COLO829 (cell line): Measurements from ENCODE around the gene PRIMPOL.

ENCODE experiments used
- DNase-seq: peaks from one replicate; pipeline ENCODE4 v3.0.0; 2012; ENCODE audit warnings: low spot score

Gene PRIMPOL

GRCh38 chr4:184668511-184669114, 19.1 kb downstream of the PRIMPOL start:
- DNase-seq = no peak

DNA sequence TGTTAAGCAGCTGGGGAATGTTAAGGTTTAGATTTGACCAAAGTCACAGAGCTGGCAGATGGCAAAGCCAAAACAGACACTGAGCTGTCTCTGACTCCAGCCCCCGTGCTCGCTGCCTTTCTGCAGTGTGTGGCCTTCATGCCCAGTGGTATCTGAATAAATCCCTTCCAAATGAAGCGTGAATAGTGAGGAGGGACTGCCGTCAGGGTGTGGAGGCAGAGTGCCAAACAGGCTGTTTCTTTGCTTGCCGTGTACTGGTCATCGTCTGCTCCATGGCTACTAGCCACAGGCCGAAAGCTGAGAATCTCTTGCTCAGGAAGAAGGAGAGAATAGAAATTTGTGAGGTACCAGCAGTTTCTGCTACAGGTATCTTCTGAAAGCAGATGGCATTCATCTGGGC, 19.7 kb downstream of the PRIMPOL start:
- no peak for DNase-seq

GRCh38 chr4:184671101-184671500, 21.6 kb downstream of the PRIMPOL start:
- DNase-seq = no peak

DNA sequence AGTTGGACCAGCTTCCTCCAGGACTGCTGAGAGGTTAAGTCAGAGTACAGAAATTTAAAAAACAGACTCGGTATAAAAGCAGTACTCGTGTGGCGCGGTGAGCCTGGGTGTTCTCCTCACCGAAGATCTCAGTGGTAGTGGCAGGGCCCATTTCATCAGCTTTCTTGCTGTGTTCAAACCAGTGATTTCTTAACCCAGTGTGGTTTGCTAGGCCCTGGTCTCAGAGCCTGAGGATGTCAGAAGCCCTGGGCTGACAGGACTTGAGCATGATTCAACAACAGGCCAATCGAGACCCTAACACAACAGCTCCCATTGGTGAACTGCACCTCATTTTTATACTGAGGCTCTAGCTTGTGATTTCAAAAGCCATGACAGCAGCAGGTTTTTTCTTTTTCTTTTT, 23.2 kb downstream of the PRIMPOL start:
- DNase-seq = no peak

DNA sequence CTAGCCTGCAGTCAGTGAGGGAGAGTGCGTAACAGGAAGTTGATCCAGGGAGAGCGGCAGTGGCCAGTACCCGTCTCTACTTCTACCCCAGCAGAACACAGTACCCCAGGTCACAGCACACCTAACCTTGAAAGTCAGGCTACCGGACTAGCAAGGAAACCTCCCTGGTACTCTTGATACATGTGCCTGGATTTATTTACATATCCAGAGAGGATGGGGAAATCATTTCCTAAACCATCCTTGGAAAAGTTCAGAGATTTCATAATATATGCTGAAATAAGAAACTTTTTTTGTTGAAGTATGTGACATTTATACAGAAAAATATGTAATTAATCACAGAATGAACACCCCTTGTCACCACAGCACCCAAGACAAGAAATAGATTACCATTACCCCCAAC, 24.5 kb downstream of the PRIMPOL start:
- no peak for DNase-seq

DNA sequence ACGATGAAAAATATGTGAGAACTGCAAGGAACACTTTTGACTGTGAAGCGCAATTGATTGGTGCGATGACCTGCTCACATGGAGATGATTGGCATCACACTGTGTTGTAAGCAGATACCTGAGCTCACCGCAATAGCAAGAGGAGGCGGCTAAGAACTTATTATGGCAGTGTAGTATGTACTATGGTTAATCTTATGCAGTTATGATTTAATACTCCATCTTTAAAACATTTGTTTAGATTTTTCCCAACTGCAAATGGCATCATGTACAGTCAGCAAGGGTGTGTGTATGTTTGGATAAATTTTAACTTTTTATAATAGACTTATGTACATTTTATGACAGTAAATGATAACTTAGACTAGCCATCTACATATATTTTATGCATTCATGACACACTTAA, 25.5 kb downstream of the PRIMPOL start:
- DNase-seq = no peak

GRCh38 chr4:184675821-184676492, 26.4 kb downstream of the PRIMPOL start:
- no peak for DNase-seq

DNA sequence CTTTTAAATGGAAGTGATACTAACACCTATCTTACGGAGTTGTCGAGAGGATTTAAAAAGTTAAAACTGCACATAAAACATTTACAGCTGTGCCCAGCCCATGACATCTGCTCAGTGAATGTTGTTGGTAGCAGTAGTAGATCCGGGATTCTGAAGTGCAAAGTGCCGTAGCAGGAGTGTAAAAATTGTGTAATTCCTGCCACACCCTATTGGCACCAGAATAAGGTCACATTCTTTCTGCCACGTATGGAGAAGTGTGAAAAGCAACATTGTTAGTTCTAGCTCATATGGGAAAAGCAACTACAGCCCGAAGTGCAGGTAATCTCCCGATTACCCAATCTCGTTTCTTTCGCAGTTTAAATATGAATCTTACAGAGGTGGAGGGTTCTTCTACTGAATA, 31.2 kb downstream of the PRIMPOL start:
- DNase-seq = no peak

- DNase-seq = no peak
Measured at GRCh38 chr4:184681916-184682315, 32.4 kb downstream of the PRIMPOL start.

GRCh38 chr4:184684491-184685189, 35.1 kb downstream of the PRIMPOL start:
- no peak for DNase-seq

- DNase-seq = no peak
Measured at GRCh38 chr4:184688005-184688404, 38.5 kb downstream of the PRIMPOL start.

- DNase-seq = no peak
Measured at GRCh38 chr4:184688447-184688846, 38.9 kb downstream of the PRIMPOL start.

- DNase-seq = no peak
Measured at GRCh38 chr4:184689681-184690080, 40.1 kb downstream of the PRIMPOL start.

- no peak for DNase-seq
Measured at GRCh38 chr4:184693056-184693455, 43.5 kb downstream of the PRIMPOL start.

DNA sequence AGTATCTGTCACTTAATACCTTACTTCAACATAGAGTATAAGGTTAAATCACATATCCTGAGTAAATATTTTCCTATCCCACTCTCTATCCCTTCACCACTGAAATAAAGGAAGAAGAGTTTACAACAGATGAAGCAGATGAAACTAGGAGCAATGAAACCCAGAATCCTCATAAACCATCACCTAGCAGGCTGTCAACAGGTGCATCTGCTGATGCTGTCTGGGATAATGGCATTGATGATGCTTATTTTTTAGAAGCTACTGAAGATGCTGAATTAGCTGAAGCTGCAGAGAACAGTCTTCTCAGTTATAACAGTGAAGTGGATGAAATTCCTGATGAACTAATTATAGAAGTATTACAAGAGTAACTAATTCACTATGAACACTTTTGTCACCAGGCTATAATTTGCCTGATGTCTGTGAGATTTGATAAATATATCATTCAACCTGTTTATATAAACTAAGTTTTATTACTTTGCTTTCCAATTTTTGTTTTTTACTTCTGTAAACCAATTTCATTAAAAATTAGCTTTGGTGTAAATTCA, 44.9 kb downstream of the PRIMPOL start:
- no peak for DNase-seq

- DNase-seq = no peak
Measured at GRCh38 chr4:184695178-184695896, 45.8 kb downstream of the PRIMPOL start.

DNA sequence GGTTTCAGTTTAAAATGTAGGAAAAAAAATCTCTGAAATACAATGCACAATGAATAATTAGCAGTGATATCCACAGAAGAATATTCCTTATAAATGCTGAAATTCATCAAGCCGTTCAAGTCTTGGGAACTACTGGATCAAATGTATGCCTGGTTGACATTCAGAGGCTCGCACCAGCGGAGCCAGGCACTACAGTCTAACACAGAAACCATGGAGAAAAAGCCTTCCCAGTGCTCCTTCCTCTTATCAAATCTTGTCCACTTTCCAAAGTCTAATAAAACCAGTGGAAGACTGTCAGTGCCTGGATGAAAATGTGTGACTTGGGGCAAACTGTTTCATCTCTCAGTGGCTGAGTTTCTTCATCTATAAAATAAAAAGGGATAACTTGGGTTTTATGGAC, 48.4 kb downstream of the PRIMPOL start:
- DNase-seq = no peak

DNA sequence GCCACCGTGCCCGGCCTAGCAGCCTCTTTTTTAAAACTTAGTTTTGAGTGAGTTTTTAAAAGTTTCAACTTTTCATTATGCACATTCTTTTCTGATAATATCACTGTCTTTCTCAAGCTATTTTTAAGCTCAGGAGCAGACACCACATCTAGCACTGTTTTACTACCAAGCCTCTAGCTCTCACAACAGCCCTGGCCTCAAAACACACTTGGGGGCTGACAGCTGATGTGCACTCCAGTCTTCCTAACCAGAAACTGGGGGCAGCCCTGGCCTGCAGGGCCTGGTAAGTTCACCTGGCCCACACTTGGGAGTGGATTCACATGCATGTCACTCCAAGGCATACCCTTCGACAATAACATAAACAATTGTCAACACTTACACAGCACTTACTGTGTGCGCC, 50.4 kb downstream of the PRIMPOL start:
- DNase-seq = no peak

DNA sequence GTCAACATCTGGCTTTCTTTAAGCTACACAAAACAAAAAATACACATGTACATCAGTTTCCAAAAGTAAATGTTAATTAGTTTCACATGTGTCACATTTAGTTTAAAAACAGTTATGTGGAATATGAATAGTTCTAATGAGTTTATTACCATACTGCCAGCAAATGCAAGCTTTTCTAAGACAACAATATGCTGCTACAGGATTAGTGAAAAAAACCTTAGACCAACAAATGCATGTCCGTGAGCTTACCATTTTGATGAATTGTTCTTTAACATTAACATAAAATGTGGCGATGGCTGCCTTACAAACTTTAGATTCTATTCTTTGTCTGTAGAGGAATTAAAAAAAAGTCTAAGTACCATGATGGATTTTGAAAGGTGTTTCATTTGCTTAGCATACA, 52.6 kb downstream of the PRIMPOL start:
- DNase-seq = no peak

GRCh38 chr4:184705692-184706091, 56.2 kb downstream of the PRIMPOL start:
- no peak for DNase-seq

- no peak for DNase-seq
Measured at GRCh38 chr4:184706453-184706852, 56.9 kb downstream of the PRIMPOL start.

DNA sequence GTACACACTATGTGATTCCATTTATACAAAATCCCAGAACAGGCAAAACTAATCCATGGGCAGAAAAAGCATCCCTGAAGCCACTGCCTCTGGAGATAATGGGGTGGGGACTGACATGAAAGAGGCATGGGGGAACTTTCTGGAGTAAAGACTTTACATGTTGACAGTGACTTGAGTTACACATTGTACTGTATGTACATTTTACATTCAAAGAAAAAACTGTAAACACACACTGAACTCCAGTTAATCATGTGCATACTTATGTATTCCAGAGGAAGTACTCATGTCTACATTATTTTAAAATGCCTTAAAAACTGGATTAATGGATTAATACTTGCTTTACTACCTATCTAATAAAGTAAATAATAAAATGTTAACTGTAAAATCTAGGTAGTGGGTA, 62.8 kb downstream of the PRIMPOL start:
- DNase-seq = no peak

- no peak for DNase-seq
Measured at GRCh38 chr4:184713887-184714286, 64.3 kb downstream of the PRIMPOL start.
